HL-60 (cell line): ENCODE results near the gene CACNA1I.

ENCODE experiments used
- DNase-seq, 2 experiments: peaks; one replicate each; pipeline ENCODE4 v3.0.0-alpha.2; 2010 to 2020; ENCODE audit warnings: low read depth in 1 of 2, low spot score in 1 of 2
- H3K27ac ChIP-seq: fragments of 250-450 bp; sonication (Bioruptor Pico); replicated peaks from 2 replicates; pipeline ENCODE4 v1.5.1; 2020; ENCODE audit warnings: mild to moderate bottlenecking, moderate library complexity
- H3K27me3 ChIP-seq: fragments of 250-450 bp; sonication (Bioruptor Pico); 2 replicates; pipeline ENCODE4 v1.5.1; 2021; ENCODE audit warnings: mild to moderate bottlenecking, moderate library complexity; ENCODE audit not compliant: insufficient read depth, poor library complexity, severe bottlenecking
- H3K4me3 ChIP-seq: replicated peaks from 2 replicates; pipeline ENCODE4 v1.5.1; 2011; ENCODE audit warnings: mild to moderate bottlenecking, control low read depth, low read length; ENCODE audit not compliant: insufficient read depth
- CTCF ChIP-seq: IDR thresholded peaks from one replicate; pipeline ENCODE4 v1.5.1; 2011; ENCODE audit warnings: low read length, control low read depth, inconsistent platforms; ENCODE audit not compliant: insufficient read depth
- GABPA ChIP-seq: IDR thresholded peaks from 2 replicates; pipeline ENCODE4 v1.6.1; 2012; ENCODE audit warnings: low read depth
- POLR2AphosphoS5 ChIP-seq: IDR thresholded peaks from 2 replicates; pipeline ENCODE4 v1.6.1; 2012; ENCODE audit warnings: low read depth
- REST ChIP-seq: IDR thresholded peaks from 2 replicates; pipeline ENCODE4 v1.6.1; 2012; ENCODE audit warnings: low read depth; ENCODE audit not compliant: insufficient replicate concordance
- SPI1 ChIP-seq: IDR thresholded peaks from 2 replicates; pipeline ENCODE4 v1.6.1; 2012; ENCODE audit warnings: low read depth, mild to moderate bottlenecking, borderline replicate concordance

CACNA1I gene

GRCh38 chr22:39716534-39716933 lies 146.0 kb downstream of the CACNA1I start:
- Histone ChIP-seq H3K4me3 (no peak overlapping the region), H3K27me3 (no peaks in the 10 kb centered on the region), H3K27ac (no peak overlapping the region)
- no peak for TF ChIP-seq GABPA
- no peak for TF ChIP-seq POLR2AphosphoS5
- TF ChIP-seq REST, result no peak
- no peak for TF ChIP-seq CTCF
- no peak for TF ChIP-seq SPI1
- DNase-seq, result no peak

- Histone ChIP-seq H3K27ac (no peak overlapping the region), H3K4me3 (no peak overlapping the region), H3K27me3 (no peaks in the 10 kb centered on the region)
- no peak for DNase-seq
- TF ChIP-seq SPI1 (no peak), REST (no peak), GABPA (no peak)
Measured at GRCh38 chr22:39717099-39717498, 146.5 kb downstream of the CACNA1I start.

- no peak for TF ChIP-seq POLR2AphosphoS5
- TF ChIP-seq SPI1, result no peak
- TF ChIP-seq CTCF, result no peak
- no peak for TF ChIP-seq GABPA
- TF ChIP-seq REST, result no peak
- H3K27ac ChIP-seq, result no peak overlapping the region
- H3K27me3 ChIP-seq, result no peaks in the 10 kb centered on the region
- H3K4me3 ChIP-seq, result no peak overlapping the region
- DNase-seq, result no peak
Measured at GRCh38 chr22:39718206-39718605, 147.7 kb downstream of the CACNA1I start.
